K562 (cell line): ENCODE results near the gene PRM1. TPM values are rescaled to one million over a fixed set of nuclear protein-coding genes. Genes with fewer than 3 reads are reported as not detected.

Experiments
- ATF1 ChIP-seq, 2 experiments: fragments of 450-650 bp in 1 of 2; IDR thresholded peaks; 2 replicates each; pipeline ENCODE4 v1.6.1; 2016; ENCODE audit warnings: missing compliant biosample characterization in 1 of 2, missing genetic modification characterization in 1 of 2
- CBFA2T3 ChIP-seq: fragments of 450-650 bp; IDR thresholded peaks from 2 replicates; pipeline ENCODE4 v1.6.1; 2017
- ETS2 ChIP-seq: IDR thresholded peaks from 2 replicates; pipeline ENCODE4 v1.6.1; 2016; ENCODE audit warnings: borderline replicate concordance, missing genetic modification characterization, mild to moderate bottlenecking, moderate library complexity, missing compliant biosample characterization; ENCODE audit not compliant: poor library complexity, severe bottlenecking
- FOS ChIP-seq: IDR thresholded peaks from 3 replicates; pipeline ENCODE4 v1.6.1; 2011; ENCODE audit not compliant: insufficient read length; ENCODE audit errors: extremely low read depth
- HMG20B ChIP-seq: fragments of 250-450 bp; sonication (Bioruptor Pico); IDR thresholded peaks from 2 replicates; pipeline ENCODE4 v1.5.0; 2021; ENCODE audit warnings: mild to moderate bottlenecking
- NCOA1 ChIP-seq: fragments of 450-650 bp; IDR thresholded peaks from 2 replicates; pipeline ENCODE4 v1.6.1; 2016; ENCODE audit warnings: low read depth
- NFIX ChIP-seq: fragments of 250-450 bp; sonication (Bioruptor Pico); IDR thresholded peaks from 2 replicates; pipeline ENCODE4 v1.4.0; 2020; ENCODE audit warnings: low read depth, mild to moderate bottlenecking, moderate library complexity
- OTX1 ChIP-seq: fragments of 450-650 bp; formaldehyde crosslinking; IDR thresholded peaks from 2 replicates; pipeline ENCODE4 v1.4.0; 2022; ENCODE audit warnings: mild to moderate bottlenecking
- POU5F1 ChIP-seq: fragments of 150-350 bp; IDR thresholded peaks from 2 replicates; pipeline ENCODE4 v1.6.1; 2014; ENCODE audit warnings: borderline replicate concordance, low read length, low read depth, mild to moderate bottlenecking; ENCODE audit not compliant: partially characterized antibody
- PTTG1 ChIP-seq: fragments of 450-650 bp; IDR thresholded peaks from 2 replicates; pipeline ENCODE4 v1.6.1; 2016; ENCODE audit warnings: low read depth, mild to moderate bottlenecking, missing genetic modification characterization, missing compliant biosample characterization
- RCOR1 ChIP-seq, 2 experiments: IDR thresholded peaks; 2 replicates each; pipeline ENCODE4 v1.6.1; 2012; ENCODE audit warnings: low read depth in 2 of 2, low read length in 2 of 2, borderline replicate concordance in 1 of 2, improper control_type of control experiment in 1 of 2
- SMAD4 ChIP-seq: fragments of 250-450 bp; sonication (Bioruptor Pico); conservative IDR thresholded peaks from 2 replicates; pipeline ENCODE4 v1.8.0; 2021; ENCODE audit warnings: inconsistent platforms, mild to moderate bottlenecking, moderate library complexity
- SMC3 ChIP-seq: conservative IDR thresholded peaks from 2 replicates; pipeline ENCODE4 v1.6.1; 2011; ENCODE audit warnings: low read depth, low read length, improper control_type of control experiment; ENCODE audit not compliant: insufficient read depth
- SPI1 ChIP-seq: IDR thresholded peaks from 2 replicates; pipeline ENCODE4 v1.6.1; 2011; ENCODE audit warnings: low read depth, low read length, control low read depth, borderline replicate concordance
- STAT5A ChIP-seq: IDR thresholded peaks from 2 replicates; pipeline ENCODE4 v1.6.1; 2012; ENCODE audit warnings: low read length, inconsistent platforms, borderline replicate concordance
- ZBTB8A ChIP-seq: fragments of 450-650 bp; IDR thresholded peaks from 2 replicates; pipeline ENCODE4 v1.6.1; 2018; ENCODE audit warnings: mild to moderate bottlenecking, moderate library complexity; ENCODE audit not compliant: partially characterized antibody
- ZNF232 ChIP-seq: sonication (generic); formaldehyde crosslinking; IDR thresholded peaks from 2 replicates; pipeline ENCODE4 v1.8.0; 2022; ENCODE audit warnings: mild to moderate bottlenecking, missing genetic modification reagents
- ZNF274 ChIP-seq: IDR thresholded peaks from 2 replicates; pipeline ENCODE4 v1.6.1; 2011; ENCODE audit warnings: low read depth, mild to moderate bottlenecking, low read length, moderate library complexity, borderline replicate concordance
- ZNF644 ChIP-seq: fragments of 200-800 bp; sonication (Bioruptor generic); IDR thresholded peaks from 2 replicates; pipeline ENCODE4 v1.6.1; 2016; ENCODE audit warnings: low read depth, missing genetic modification characterization, missing compliant biosample characterization
- ZNF79 ChIP-seq: fragments of 250-450 bp; sonication (Bioruptor Pico); IDR thresholded peaks from 2 replicates; pipeline ENCODE4 v1.4.0; 2020; ENCODE audit warnings: low read depth, mild to moderate bottlenecking, moderate library complexity
- polyA plus RNA-seq, 8 experiments: library from polyadenylated mRNA; depleted of rRNA in 4 of 8; stranded (reverse) in 5 of 8; unstranded in 3 of 8; fragments of >200 nt; fragmentation: Nextera tagmentation in 2 of 8; fragmentation: Illumina TruSeq in 1 of 8; extraction: Ambion mirVana in 2 of 8; extraction: Trizol in 1 of 8; gene quantifications; 2 replicates each; pipeline versions ENCODE4 v1.2.1 to v1.2.3, GENCODE V29; 2011 to 2014; ENCODE audit warnings: inconsistent platforms in 1 of 8, missing spikeins in 1 of 8
- total RNA-seq, 7 experiments: library from RNA; depleted of rRNA in 6 of 7; stranded (reverse); fragments of >200 nt in 6 of 7; fragmentation: Illumina TruSeq in 2 of 7; extraction: Trizol in 2 of 7; gene quantifications; 2 replicates each; pipeline versions ENCODE4 v1.2.1 to v1.2.3, GENCODE V29; 2011 to 2021; ENCODE audit warnings: low replicate concordance in 1 of 7
- TF ChIP-seq, protein P1 (sequence below): IDR thresholded peaks from 2 replicates; pipeline ENCODE4 v1.6.1; 2014; ENCODE audit warnings: antibody characterized with exemption
- TF ChIP-seq, protein P2 (sequence below): fragments of 250-450 bp; sonication (Bioruptor Pico); IDR thresholded peaks from 2 replicates; pipeline ENCODE4 v1.9.0; 2021; ENCODE audit warnings: mild to moderate bottlenecking
- TF ChIP-seq, protein P3 (sequence below): fragments of 250-450 bp; sonication (Bioruptor Pico); IDR thresholded peaks from 2 replicates; pipeline ENCODE4 v1.5.1; 2021; ENCODE audit warnings: mild to moderate bottlenecking

The PRM1 gene
- total and polyA plus RNA-seq, 9 of the 15 experiments (the other 6 are each of a cell fraction or from before 2014, with no cell fraction given): not detected

DNA sequence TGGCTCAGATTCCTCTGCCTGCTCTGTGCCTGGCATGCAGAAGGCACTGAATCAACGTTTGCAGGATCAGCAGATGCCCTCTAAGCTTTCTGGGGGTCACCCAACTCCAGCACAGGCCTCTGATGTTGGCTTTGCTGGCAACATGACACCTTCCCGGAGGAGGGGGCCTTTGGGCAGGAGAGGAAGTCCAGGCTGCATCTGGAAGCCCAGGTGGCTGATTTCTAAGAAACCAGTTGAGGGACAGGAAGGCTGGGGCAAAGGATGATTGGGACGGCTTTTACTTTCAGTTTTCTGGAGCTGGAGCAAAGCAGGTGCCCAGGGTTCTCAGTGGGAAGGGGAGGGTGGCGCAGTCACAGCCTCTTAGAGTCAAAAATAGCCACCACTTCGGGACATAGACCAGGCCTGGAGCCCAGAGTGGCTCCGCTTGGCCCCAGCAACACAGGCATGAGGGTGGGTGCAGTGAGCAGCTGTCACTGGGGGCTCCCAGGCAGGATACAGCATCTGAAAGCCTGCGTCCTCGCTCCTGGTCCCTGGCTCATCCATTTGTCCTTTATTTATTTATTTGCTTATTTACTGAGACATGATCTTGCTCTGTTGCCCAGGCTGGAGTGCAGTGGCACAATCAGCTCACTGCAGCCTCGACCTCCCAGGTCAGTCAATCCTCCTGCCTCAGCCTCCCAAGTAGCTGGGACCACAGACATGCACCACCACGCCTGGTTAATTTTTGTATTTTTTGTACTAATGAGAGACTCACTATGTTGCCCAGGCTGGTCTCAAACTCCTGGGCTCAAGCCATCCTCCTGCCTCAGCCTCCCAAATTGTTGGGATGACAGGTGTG lies 40.3 kb downstream of the PRM1 start (continued):
- TF ChIP-seq ZBTB8A (no peak), SMC3 (no peak), ETS2 (tag) (no peak), CBFA2T3 (0 out of 2 replicates have a peak, but pooled peaks have one; percentile 34), PTTG1 (tag) (no peak), NFIX (CRISPR knock-in tag) (no peak), HMG20B (no peak), NCOA1 (no peak), POU5F1 (no peak), ZNF232 (CRISPR knock-in tag) (no peak), RCOR1 (IDR thresholded peaks at IDR 0.05; ENCODE audit: borderline replicate concordance in 1 of 2, low read depth in 2 of 2, low read length in 2 of 2) (peak in 1 of 2 experiments; percentile 32; a peak in 1 of 4 replicates), SPI1 (peak; percentile 81; the same call in 1 of the 2 replicates), FOS (no peak), ATF1 (CRISPR knock-in tag; IDR thresholded peaks at IDR 0.05) (no peak), ATF1 (tag; IDR thresholded peaks at IDR 0.05) (no peak), SMAD4 (CRISPR knock-in tag) (0 out of 2 replicates have a peak, but pooled peaks have one; percentile 40), OTX1 (CRISPR knock-in tag) (no peak), STAT5A (0 out of 2 replicates have a peak, but pooled peaks have one; percentile 36), ZNF274 (no peak), ZNF644 (tag) (no peak), ZNF79 (CRISPR knock-in tag) (no peak)
- TF ChIP-seq, protein P1, sequence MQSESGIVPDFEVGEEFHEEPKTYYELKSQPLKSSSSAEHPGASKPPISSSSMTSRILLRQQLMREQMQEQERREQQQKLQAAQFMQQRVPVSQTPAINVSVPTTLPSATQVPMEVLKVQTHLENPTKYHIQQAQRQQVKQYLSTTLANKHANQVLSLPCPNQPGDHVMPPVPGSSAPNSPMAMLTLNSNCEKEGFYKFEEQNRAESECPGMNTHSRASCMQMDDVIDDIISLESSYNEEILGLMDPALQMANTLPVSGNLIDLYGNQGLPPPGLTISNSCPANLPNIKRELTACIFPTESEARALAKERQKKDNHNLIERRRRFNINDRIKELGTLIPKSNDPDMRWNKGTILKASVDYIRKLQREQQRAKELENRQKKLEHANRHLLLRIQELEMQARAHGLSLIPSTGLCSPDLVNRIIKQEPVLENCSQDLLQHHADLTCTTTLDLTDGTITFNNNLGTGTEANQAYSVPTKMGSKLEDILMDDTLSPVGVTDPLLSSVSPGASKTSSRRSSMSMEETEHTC: no peak
- TF ChIP-seq, protein P2, sequence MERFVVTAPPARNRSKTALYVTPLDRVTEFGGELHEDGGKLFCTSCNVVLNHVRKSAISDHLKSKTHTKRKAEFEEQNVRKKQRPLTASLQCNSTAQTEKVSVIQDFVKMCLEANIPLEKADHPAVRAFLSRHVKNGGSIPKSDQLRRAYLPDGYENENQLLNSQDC: no peak
- TF ChIP-seq, protein P3, sequence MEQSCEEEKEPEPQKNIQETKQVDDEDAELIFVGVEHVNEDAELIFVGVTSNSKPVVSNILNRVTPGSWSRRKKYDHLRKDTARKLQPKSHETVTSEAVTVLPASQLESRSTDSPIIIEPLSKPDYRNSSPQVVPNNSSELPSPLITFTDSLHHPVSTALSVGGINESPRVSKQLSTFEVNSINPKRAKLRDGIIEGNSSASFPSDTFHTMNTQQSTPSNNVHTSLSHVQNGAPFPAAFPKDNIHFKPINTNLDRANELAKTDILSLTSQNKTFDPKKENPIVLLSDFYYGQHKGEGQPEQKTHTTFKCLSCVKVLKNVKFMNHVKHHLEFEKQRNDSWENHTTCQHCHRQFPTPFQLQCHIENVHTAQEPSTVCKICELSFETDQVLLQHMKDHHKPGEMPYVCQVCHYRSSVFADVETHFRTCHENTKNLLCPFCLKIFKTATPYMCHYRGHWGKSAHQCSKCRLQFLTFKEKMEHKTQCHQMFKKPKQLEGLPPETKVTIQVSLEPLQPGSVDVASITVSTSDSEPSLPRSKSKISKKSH: no peak
